Measurements from ENCODE around the gene RAB11FIP4. TPM values are rescaled to one million over a fixed set of nuclear protein-coding genes. Genes with fewer than 3 reads are reported as not detected.

The RAB11FIP4 gene
- total and polyA plus RNA-seq, 2 donors = 5.3 to 9.2 TPM

- no peaks in the 10 kb centered on the region for H3K27me3 ChIP-seq (ENCODE audit: control insufficient read depth in 2 of 2, insufficient read depth in 1 of 2, low read length in 1 of 2)
- 90% methylated on average over 13 of the region's 13 CpGs for WGBS
- H3K36me3 ChIP-seq (ENCODE audit: control insufficient read depth in 2 of 2, insufficient read depth in 2 of 2, low read length in 1 of 2) = no peaks in the 10 kb centered on the region
- no peaks in the 10 kb centered on the region for H3K9me3 ChIP-seq (ENCODE audit: control insufficient read depth in 2 of 2, insufficient read depth in 1 of 2, low read length in 1 of 2)
- H3K27ac ChIP-seq (ENCODE audit: low read depth in 1 of 2, low read length in 1 of 2) = no peak overlapping the region
- no peak for DNase-seq (ENCODE audit: low read depth in 6 of 9, low spot score in 9 of 9)
- H3K4me1 ChIP-seq (ENCODE audit: control insufficient read depth in 2 of 2, insufficient read depth in 2 of 2, low read length in 2 of 2) = no peaks in the 10 kb centered on the region
- H3K4me3 ChIP-seq (ENCODE audit: low read length in 2 of 2) = no peak overlapping the region
Observed at GRCh38 chr17:31446195-31446967, 54.9 kb downstream of the RAB11FIP4 start.

- no peaks in the 10 kb centered on the region for H3K4me1 ChIP-seq (ENCODE audit: control insufficient read depth in 2 of 2, insufficient read depth in 2 of 2, low read length in 2 of 2)
- H3K36me3 ChIP-seq (ENCODE audit: control insufficient read depth in 2 of 2, insufficient read depth in 2 of 2, low read length in 1 of 2) = no peaks in the 10 kb centered on the region
- no peak for DNase-seq (ENCODE audit: low read depth in 6 of 9, low spot score in 9 of 9)
- no peaks in the 10 kb centered on the region for H3K9me3 ChIP-seq (ENCODE audit: control insufficient read depth in 2 of 2, insufficient read depth in 1 of 2, low read length in 1 of 2)
- 91% methylated on average over 5 of the region's 5 CpGs for WGBS
- H3K27me3 ChIP-seq (ENCODE audit: control insufficient read depth in 2 of 2, insufficient read depth in 1 of 2, low read length in 1 of 2) = no peaks in the 10 kb centered on the region
- H3K27ac ChIP-seq (ENCODE audit: low read depth in 1 of 2, low read length in 1 of 2) = no peak overlapping the region
- no peak overlapping the region for H3K4me3 ChIP-seq (ENCODE audit: low read length in 2 of 2)
Observed at GRCh38 chr17:31448467-31449077, 57.1 kb downstream of the RAB11FIP4 start.

- H3K9me3 ChIP-seq (ENCODE audit: control insufficient read depth in 2 of 2, insufficient read depth in 1 of 2, low read length in 1 of 2) = no peaks in the 10 kb centered on the region
- WGBS = 96% methylated on average over 7 of the region's 7 CpGs
- H3K27me3 ChIP-seq (ENCODE audit: control insufficient read depth in 2 of 2, insufficient read depth in 1 of 2, low read length in 1 of 2) = no peaks in the 10 kb centered on the region
- no peak overlapping the region for H3K27ac ChIP-seq (ENCODE audit: low read depth in 1 of 2, low read length in 1 of 2)
- no peak for DNase-seq (ENCODE audit: low read depth in 6 of 9, low spot score in 9 of 9)
- H3K4me1 ChIP-seq (ENCODE audit: control insufficient read depth in 2 of 2, insufficient read depth in 2 of 2, low read length in 2 of 2) = no peaks in the 10 kb centered on the region
- no peak overlapping the region for H3K4me3 ChIP-seq (ENCODE audit: low read length in 2 of 2)
- H3K36me3 ChIP-seq (ENCODE audit: control insufficient read depth in 2 of 2, insufficient read depth in 2 of 2, low read length in 1 of 2) = no peaks in the 10 kb centered on the region
Observed at GRCh38 chr17:31449111-31449510, 57.6 kb downstream of the RAB11FIP4 start.

- Histone ChIP-seq H3K4me3 (ENCODE audit: low read length in 2 of 2) (no peak overlapping the region), H3K27ac (ENCODE audit: low read depth in 1 of 2, low read length in 1 of 2) (no peak overlapping the region), H3K27me3 (ENCODE audit: control insufficient read depth in 2 of 2, insufficient read depth in 1 of 2, low read length in 1 of 2) (no peaks in the 10 kb centered on the region), H3K9me3 (ENCODE audit: control insufficient read depth in 2 of 2, insufficient read depth in 1 of 2, low read length in 1 of 2) (no peaks in the 10 kb centered on the region), H3K4me1 (ENCODE audit: control insufficient read depth in 2 of 2, insufficient read depth in 2 of 2, low read length in 2 of 2) (no peaks in the 10 kb centered on the region), H3K36me3 (ENCODE audit: control insufficient read depth in 2 of 2, insufficient read depth in 2 of 2, low read length in 1 of 2) (no peaks in the 10 kb centered on the region)
- DNase-seq (ENCODE audit: low read depth in 6 of 9, low spot score in 9 of 9) = no peak
- 94% methylated on average over 3 of the region's 3 CpGs for WGBS
Observed at GRCh38 chr17:31449746-31450145, 58.3 kb downstream of the RAB11FIP4 start.

GRCh38 chr17:31452101-31452500 is 60.6 kb downstream of the RAB11FIP4 start:
- Histone ChIP-seq H3K4me1 (ENCODE audit: control insufficient read depth in 2 of 2, insufficient read depth in 2 of 2, low read length in 2 of 2) (no peaks in the 10 kb centered on the region), H3K9me3 (ENCODE audit: control insufficient read depth in 2 of 2, insufficient read depth in 1 of 2, low read length in 1 of 2) (no peaks in the 10 kb centered on the region), H3K27ac (ENCODE audit: low read depth in 1 of 2, low read length in 1 of 2) (no peak overlapping the region), H3K36me3 (ENCODE audit: control insufficient read depth in 2 of 2, insufficient read depth in 2 of 2, low read length in 1 of 2) (no peaks in the 10 kb centered on the region), H3K4me3 (ENCODE audit: low read length in 2 of 2) (no peak overlapping the region), H3K27me3 (ENCODE audit: control insufficient read depth in 2 of 2, insufficient read depth in 1 of 2, low read length in 1 of 2) (no peaks in the 10 kb centered on the region)
- WGBS = 97% methylated on average over 4 of the region's 4 CpGs
- no peak for DNase-seq (ENCODE audit: low read depth in 6 of 9, low spot score in 9 of 9)

- DNase-seq (ENCODE audit: low read depth in 6 of 9, low spot score in 9 of 9) = no peak
- WGBS = 96% methylated on average over 10 of the region's 10 CpGs
- Histone ChIP-seq H3K27me3 (ENCODE audit: control insufficient read depth in 2 of 2, insufficient read depth in 1 of 2, low read length in 1 of 2) (no peaks in the 10 kb centered on the region), H3K4me1 (ENCODE audit: control insufficient read depth in 2 of 2, insufficient read depth in 2 of 2, low read length in 2 of 2) (no peaks in the 10 kb centered on the region), H3K27ac (ENCODE audit: low read depth in 1 of 2, low read length in 1 of 2) (no peak overlapping the region), H3K36me3 (ENCODE audit: control insufficient read depth in 2 of 2, insufficient read depth in 2 of 2, low read length in 1 of 2) (no peaks in the 10 kb centered on the region), H3K4me3 (ENCODE audit: low read length in 2 of 2) (no peak overlapping the region), H3K9me3 (ENCODE audit: control insufficient read depth in 2 of 2, insufficient read depth in 1 of 2, low read length in 1 of 2) (no peaks in the 10 kb centered on the region)
Observed at GRCh38 chr17:31452561-31453110, 61.2 kb downstream of the RAB11FIP4 start.

- DNase-seq (ENCODE audit: low read depth in 6 of 9, low spot score in 9 of 9) = no peak
- H3K27me3 ChIP-seq (ENCODE audit: control insufficient read depth in 2 of 2, insufficient read depth in 1 of 2, low read length in 1 of 2) = no peaks in the 10 kb centered on the region
- H3K4me1 ChIP-seq (ENCODE audit: control insufficient read depth in 2 of 2, insufficient read depth in 2 of 2, low read length in 2 of 2) = no peaks in the 10 kb centered on the region
- H3K36me3 ChIP-seq (ENCODE audit: control insufficient read depth in 2 of 2, insufficient read depth in 2 of 2, low read length in 1 of 2) = no peaks in the 10 kb centered on the region
- H3K4me3 ChIP-seq (ENCODE audit: low read length in 2 of 2) = no peak overlapping the region
- no peaks in the 10 kb centered on the region for H3K9me3 ChIP-seq (ENCODE audit: control insufficient read depth in 2 of 2, insufficient read depth in 1 of 2, low read length in 1 of 2)
- 89% methylated on average over 2 of the region's 2 CpGs for WGBS
- no peak overlapping the region for H3K27ac ChIP-seq (ENCODE audit: low read depth in 1 of 2, low read length in 1 of 2)
Observed at GRCh38 chr17:31453896-31454295, 62.4 kb downstream of the RAB11FIP4 start.

GRCh38 chr17:31456814-31457213 is 65.3 kb downstream of the RAB11FIP4 start:
- no peak overlapping the region for H3K4me3 ChIP-seq (ENCODE audit: low read length in 2 of 2)
- no peak for DNase-seq (ENCODE audit: low read depth in 6 of 9, low spot score in 9 of 9)
- no peaks in the 10 kb centered on the region for H3K4me1 ChIP-seq (ENCODE audit: control insufficient read depth in 2 of 2, insufficient read depth in 2 of 2, low read length in 2 of 2)
- H3K27me3 ChIP-seq (ENCODE audit: control insufficient read depth in 2 of 2, insufficient read depth in 1 of 2, low read length in 1 of 2) = no peaks in the 10 kb centered on the region
- H3K27ac ChIP-seq (ENCODE audit: low read depth in 1 of 2, low read length in 1 of 2) = no peak overlapping the region
- H3K9me3 ChIP-seq (ENCODE audit: control insufficient read depth in 2 of 2, insufficient read depth in 1 of 2, low read length in 1 of 2) = no peaks in the 10 kb centered on the region
- no peaks in the 10 kb centered on the region for H3K36me3 ChIP-seq (ENCODE audit: control insufficient read depth in 2 of 2, insufficient read depth in 2 of 2, low read length in 1 of 2)
- 98% methylated on average over 5 of the region's 5 CpGs for WGBS

GRCh38 chr17:31457391-31458234 is 66.1 kb downstream of the RAB11FIP4 start:
- Histone ChIP-seq H3K4me3 (ENCODE audit: low read length in 2 of 2) (no peak overlapping the region), H3K4me1 (ENCODE audit: control insufficient read depth in 2 of 2, insufficient read depth in 2 of 2, low read length in 2 of 2) (no peaks in the 10 kb centered on the region), H3K27me3 (ENCODE audit: control insufficient read depth in 2 of 2, insufficient read depth in 1 of 2, low read length in 1 of 2) (no peaks in the 10 kb centered on the region), H3K9me3 (ENCODE audit: control insufficient read depth in 2 of 2, insufficient read depth in 1 of 2, low read length in 1 of 2) (no peaks in the 10 kb centered on the region), H3K27ac (ENCODE audit: low read depth in 1 of 2, low read length in 1 of 2) (no peak overlapping the region), H3K36me3 (ENCODE audit: control insufficient read depth in 2 of 2, insufficient read depth in 2 of 2, low read length in 1 of 2) (no peaks in the 10 kb centered on the region)
- no peak for DNase-seq (ENCODE audit: low read depth in 6 of 9, low spot score in 9 of 9)
- 82% methylated on average over 10 of the region's 10 CpGs for WGBS
